GM12891 (cell line): ENCODE results near the gene CDH4.

ENCODE experiments used
- POLR2A ChIP-seq: IDR thresholded peaks from 2 replicates; pipeline ENCODE4 v1.6.1; 2011; ENCODE audit warnings: low read depth, low read length, control low read depth
- POLR2AphosphoS5 ChIP-seq: IDR thresholded peaks from 2 replicates; pipeline ENCODE4 v1.6.1; 2011; ENCODE audit warnings: low read depth, low read length, control low read depth
- POU2F2 ChIP-seq: IDR thresholded peaks from 2 replicates; pipeline ENCODE4 v1.6.1; 2011; ENCODE audit warnings: low read depth, mild to moderate bottlenecking, control low read depth, low read length, moderate library complexity

- TF ChIP-seq POU2F2: no peak
- no peak for TF ChIP-seq POLR2A
- no peak for TF ChIP-seq POLR2AphosphoS5
Measured at GRCh38 chr20:61940976-61941720, 689.1 kb downstream of the CDH4 start.
